ENCODE data around the gene CPT1A.

The CPT1A gene

DNA sequence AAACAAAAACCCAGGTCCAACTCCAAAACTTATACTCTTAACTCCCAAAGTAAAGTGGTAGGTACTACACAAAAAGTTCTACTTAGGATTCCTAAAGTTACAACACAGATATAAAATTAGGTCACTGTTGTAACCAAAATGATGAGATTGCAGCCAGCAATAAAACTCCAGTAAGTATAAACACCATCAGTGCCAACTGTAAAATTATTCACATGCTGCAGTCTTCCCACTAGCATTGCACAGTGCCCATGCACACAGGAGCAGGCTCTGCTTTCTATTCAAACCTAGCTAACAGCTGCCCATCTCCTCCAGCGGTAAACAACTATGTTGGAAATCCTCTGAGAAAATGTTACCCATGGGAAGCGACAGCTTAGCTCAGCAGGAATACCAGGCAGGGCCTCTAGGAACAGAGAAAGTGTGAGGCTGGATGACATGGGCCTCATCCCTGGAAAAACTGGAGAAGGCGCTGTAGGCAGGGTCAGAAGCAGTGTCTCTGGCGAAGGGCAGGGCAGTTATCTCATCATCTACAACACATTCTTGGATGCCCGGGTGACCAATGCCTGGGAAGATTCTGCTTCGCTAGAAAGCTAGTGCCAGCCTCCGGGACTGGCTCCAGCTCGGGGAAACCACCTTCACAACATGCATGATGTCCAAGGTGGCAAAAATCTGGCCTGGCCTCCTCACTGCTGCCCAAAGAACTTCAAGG lies 9.1 kb downstream of the CPT1A start:
- no peak for DNase-seq (ENCODE audit: low read depth in 2 of 2, low spot score in 1 of 2)

DNA sequence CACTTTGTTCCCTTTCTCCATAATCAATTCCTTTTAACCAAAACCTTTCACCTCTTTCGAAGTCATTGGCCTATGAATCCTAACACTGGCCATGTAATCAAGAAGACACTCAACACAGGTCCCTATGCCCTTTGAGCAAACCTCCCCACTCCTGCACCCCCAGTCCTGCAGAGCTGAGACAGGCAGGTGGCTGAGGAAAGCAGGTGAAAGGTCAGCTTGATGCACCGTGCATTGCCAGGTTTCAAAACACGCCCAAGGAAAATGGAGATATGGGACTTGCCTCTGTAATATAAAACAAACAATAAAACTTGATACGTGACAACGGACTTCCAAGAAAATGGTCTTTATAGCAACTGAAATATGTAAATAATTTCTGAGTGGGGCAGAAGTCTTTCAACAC lies 10.6 kb downstream of the CPT1A start:
- DNase-seq (ENCODE audit: low read depth in 2 of 2, low spot score in 1 of 2): no peak

GRCh38 chr11:68829581-68829980 lies 12.1 kb downstream of the CPT1A start:
- no peak for DNase-seq (ENCODE audit: low read depth in 2 of 2, low spot score in 1 of 2)

- DNase-seq (ENCODE audit: low read depth in 2 of 2, low spot score in 1 of 2): no peak
Measured at GRCh38 chr11:68828957-68829356, 12.8 kb downstream of the CPT1A start.

DNA sequence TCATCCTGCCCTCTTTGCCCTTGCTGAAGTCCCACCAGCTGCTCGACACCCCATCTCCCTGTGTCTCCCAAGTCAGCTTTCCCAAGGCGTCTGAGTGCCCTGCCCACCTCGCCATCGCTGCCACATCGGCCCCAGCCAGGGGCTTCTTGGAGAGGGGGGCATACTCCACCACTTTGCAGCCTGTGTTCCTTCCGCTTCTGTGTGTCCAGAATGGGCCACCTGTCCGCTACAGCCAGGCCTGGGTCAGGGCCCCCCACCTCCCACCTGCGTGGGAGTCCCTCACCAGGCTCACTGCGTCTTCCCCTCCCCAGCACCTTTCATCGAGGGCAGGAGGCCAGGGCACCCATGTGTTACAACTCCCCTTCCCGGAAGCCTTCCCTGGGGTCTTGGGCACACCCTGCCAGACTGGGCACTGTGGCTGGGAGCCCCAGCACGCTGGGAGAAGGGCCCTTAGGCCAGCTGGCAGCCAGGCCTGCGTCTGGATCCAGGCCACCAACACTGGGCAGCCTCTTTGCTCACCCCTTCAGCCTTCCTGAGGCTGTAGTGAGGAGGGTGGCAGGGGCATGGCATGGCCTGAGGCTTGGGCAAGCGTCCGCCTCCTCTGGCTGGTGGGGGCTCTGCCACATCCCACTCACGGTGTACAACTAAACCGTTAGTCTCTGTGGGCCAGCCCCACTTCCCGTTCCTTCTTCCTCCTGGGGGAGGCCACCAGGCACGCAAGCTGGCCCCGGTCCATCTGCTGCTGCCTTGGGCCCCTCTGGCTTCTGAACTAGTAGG lies 13.4 kb downstream of the CPT1A start:
- no peak for DNase-seq (ENCODE audit: low read depth in 2 of 2, low spot score in 1 of 2)

- no peak for DNase-seq (ENCODE audit: low read depth in 2 of 2, low spot score in 1 of 2)
Measured at GRCh38 chr11:68827733-68828132, 14.0 kb downstream of the CPT1A start.

DNA sequence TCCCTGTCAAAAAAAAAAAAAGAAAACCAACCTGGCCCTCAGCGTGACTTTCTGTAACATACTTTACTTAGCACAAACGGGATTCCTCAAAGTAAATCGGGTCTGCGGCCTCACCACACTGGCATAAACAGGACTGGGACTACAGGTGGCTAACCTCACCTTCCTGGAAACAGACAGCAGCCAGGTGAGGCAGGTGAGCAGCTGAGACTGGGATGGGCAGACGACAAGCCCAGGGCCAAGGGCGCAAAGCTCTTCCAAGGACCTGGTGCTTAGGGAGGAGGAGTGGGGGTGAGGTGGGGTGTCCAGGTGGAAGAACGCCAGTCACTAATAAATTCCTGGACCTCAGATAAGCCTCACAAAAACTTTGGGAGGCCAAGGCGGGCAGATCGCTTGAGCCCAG lies 15.0 kb downstream of the CPT1A start:
- DNase-seq (ENCODE audit: low read depth in 2 of 2, low spot score in 1 of 2): no peak

- peak in 1 of 2 donors; percentile 49 for DNase-seq (ENCODE audit: low read depth in 2 of 2, low spot score in 1 of 2)
Measured at GRCh38 chr11:68825571-68825970, 16.1 kb downstream of the CPT1A start.

DNA sequence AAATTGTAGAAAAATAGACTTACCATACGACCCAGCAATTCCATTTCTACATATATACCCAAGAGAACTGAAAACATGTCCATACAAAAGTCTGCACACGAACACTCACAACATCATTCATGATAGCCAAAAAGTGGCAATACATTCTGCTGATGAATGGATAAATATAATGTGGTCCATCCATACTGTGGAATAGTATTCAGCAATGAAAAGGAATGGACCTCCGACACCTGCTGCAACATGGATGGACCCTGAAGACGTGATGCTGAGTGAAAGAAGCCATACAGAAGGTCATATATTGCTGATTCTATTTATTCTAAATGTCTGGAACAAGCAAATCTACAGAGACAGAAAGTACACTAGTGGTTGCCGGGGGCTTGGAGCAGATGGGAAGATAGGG lies 19.2 kb downstream of the CPT1A start:
- DNase-seq (ENCODE audit: low read depth in 2 of 2, low spot score in 1 of 2): no peak

DNA sequence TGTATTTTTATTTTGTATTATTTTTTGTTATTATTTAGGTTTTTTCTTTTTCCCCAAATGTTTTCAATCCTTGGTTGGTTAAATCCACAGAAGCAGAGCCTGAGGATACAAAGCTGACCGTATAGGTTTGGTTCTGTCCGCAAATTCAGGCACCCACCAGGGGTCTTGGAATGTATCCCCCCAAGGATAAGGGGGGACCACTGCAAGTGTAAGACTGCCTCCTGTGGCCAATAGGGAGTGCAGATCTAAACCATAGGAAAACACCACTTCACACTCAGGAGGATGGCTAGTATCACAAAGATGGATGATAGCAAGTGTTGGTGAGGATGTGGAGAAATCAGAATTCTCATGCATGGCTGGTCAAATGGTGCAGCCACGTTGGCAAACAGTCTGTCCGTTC lies 20.0 kb downstream of the CPT1A start:
- no peak for DNase-seq (ENCODE audit: low read depth in 2 of 2, low spot score in 1 of 2)

- no peak for DNase-seq (ENCODE audit: low read depth in 2 of 2, low spot score in 1 of 2)
Measured at GRCh38 chr11:68819362-68819761, 22.4 kb downstream of the CPT1A start.

GRCh38 chr11:68818181-68818580 lies 23.5 kb downstream of the CPT1A start:
- DNase-seq (ENCODE audit: low read depth in 2 of 2, low spot score in 1 of 2): no peak

- DNase-seq (ENCODE audit: low read depth in 2 of 2, low spot score in 1 of 2): no peak
Measured at GRCh38 chr11:68817554-68817953, 24.2 kb downstream of the CPT1A start.

DNA sequence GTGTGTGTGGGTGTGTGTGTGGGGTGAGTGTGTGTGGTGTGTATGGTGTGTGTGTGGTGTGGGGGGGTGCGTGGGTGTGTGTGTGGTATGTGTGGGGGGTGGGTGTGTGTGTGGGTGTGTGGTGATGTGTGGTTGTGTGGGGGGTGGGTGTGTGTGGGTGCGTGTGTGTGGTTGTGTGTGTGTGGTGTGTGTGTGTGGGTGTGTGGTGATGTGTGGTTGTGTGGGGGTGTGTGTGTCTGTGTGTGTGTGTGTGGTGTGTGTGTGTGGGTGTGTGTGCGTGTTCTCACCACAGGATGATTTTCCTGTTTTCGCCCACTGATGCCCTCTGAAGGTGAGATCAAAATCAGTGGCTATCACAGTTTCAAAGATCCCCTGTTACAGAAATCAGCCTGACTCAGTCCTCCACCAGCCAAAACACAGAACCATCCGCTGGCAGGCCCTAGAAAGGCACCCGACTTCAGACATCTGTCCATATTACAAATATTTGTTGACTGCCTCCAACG lies 24.7 kb downstream of the CPT1A start:
- no peak for DNase-seq (ENCODE audit: low read depth in 2 of 2, low spot score in 1 of 2)

DNA sequence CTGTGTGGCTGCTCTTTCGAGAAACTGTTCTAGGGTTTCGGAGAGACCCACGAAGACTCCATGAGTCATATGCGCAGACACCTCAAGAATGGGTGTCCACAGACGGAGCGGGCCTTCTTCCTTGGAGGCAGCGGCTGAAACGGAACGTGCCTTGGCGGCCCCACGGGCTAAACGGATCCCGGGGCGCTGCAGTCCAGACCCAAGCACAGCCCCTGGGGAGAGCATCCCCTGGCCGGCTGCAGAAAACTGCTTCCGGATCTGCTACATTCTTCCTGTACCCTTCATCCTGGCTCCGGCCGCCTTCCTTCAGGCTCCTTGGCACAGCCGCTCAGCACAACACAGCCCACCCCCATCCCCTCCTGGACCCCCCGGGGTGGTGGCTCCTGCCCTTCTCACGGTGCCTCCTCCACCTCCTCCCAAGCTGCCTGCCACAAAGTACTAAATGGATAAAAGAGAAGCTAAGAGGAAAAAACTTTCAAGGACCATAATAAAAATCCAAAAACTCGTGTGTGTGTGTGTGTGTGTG lies 25.4 kb downstream of the CPT1A start:
- no peak for DNase-seq (ENCODE audit: low read depth in 2 of 2, low spot score in 1 of 2)

- DNase-seq (ENCODE audit: low read depth in 2 of 2, low spot score in 1 of 2): no peak
Measured at GRCh38 chr11:68813773-68814172, 27.9 kb downstream of the CPT1A start.

- no peak for DNase-seq (ENCODE audit: low read depth in 2 of 2, low spot score in 1 of 2)
Measured at GRCh38 chr11:68812526-68812925, 29.2 kb downstream of the CPT1A start.

DNA sequence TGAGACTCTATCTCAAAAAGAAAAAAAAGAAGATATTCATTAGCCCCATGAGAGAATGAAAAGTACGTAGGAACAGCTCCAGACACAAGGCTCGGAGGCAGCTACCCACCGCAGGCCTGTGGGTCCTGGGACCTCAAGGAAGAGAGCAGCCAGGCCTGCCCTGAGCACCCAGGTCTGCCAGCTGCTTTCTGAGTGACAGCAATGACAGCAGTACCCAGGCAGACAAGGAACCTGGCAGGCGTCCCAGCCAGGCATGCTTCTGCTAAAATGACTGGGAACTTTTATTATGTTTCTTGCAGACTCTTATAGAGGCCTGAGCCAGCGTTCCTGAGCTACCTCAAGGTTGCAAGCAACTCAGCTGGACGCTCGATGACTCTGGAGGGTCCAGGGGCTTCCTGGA lies 31.6 kb downstream of the CPT1A start:
- no peak for DNase-seq (ENCODE audit: low read depth in 2 of 2, low spot score in 1 of 2)

DNA sequence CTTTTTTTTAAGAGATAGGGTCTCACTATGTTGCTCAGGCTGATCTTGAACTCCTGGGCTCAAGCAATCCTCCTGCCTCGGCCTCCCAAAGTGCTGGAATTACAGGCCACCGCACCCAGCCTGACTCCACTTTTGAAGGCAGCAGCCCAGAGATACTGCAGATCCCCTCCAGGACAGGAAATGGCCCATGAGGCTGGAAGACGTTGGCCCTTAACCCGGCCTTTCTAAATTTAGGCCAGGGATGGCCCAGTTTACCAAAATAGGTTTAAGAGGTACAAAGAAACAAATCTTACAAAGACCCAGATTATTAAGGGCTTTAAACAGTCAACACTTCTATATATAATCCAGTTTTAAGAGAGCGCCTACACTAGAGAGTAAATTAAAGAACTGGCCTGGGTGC lies 32.2 kb downstream of the CPT1A start:
- no peak for DNase-seq (ENCODE audit: low read depth in 2 of 2, low spot score in 1 of 2)

DNA sequence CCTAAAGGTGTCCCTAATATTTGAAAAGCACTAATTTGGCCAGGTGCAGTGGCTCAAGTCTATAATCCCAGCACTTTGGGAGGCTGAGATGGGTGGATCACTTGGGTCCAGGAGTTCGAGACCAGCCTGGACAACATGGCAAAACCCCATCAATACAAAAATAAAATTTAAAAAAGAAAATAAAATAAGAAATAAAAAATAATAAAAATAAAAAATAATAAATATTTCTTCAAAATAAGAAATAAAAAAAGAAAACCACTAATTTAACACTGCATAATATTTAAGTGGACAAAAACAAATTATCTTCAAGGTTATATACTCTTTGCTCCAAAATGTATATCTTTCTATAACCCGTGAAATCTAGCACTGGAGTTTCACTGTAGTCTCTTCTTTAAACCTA lies 32.9 kb downstream of the CPT1A start:
- no peak for DNase-seq (ENCODE audit: low read depth in 2 of 2, low spot score in 1 of 2)

DNA sequence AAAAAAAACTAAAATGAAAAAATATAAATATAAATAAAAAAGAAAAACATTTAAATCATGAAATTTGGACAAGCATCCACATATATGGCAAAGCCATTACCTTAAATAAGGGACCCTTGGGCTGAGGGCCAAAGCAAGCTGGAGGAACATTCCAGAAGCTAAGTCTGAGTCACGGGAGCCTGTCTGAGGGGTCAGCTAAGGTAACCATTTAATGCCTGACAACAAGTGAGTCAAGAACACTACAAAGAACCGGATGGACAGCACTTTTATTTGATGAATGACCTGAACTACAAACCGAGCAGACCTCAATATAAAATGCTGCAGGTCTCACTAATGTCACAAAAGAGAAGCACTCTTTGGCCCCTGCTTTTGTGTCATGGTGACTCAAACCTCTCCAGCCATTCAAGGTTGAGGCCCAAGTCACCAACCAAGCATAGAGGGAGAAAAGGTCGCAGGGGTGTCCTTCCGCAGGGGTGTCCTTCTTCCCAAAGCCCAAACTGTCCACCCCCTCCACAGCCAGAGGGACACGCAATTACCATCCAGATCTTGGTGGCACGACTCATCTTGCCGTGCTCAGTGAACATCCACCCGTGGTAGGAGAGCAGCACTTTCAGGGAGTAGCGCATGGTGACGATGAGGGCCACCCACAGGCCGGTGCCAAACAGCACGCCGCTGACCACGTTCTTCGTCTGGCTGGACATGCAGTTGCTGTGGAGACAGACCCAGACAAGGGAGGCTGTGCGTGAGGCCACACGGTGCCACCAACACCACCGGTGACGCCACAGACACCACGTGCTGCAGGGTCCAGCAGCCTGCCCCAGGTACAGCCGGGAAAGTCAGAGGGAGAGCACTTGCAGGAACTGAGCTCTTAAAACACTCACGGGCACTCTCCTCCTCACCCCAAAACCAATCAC lies 34.5 kb downstream of the CPT1A start:
- no peak for DNase-seq (ENCODE audit: low read depth in 2 of 2, low spot score in 1 of 2)

Data from stimulated activated CD8-positive, alpha-beta memory T cell treated with anti-CD3 and anti-CD28 coated beads, Interleukin-4, amount 100 ng/mL, for 1 hour (primary cell).